ENCODE measurements around the gene MAPK1IP1L. TPM values are rescaled to one million over a fixed set of nuclear protein-coding genes. Genes with fewer than 3 reads are reported as not detected.

The MAPK1IP1L gene
- total and polyA plus RNA-seq, 9 donors: 35.6 to 130 (median 75.6) TPM

GRCh38 chr14:55052269-55052930 is 953 bp downstream of the MAPK1IP1L start:
- Histone ChIP-seq H3K9me3 (no peaks in the 10 kb centered on the region), H3K36me3 (no peaks in the 10 kb centered on the region), H3K27me3 (no peaks in the 10 kb centered on the region), H3K27ac (peak overlapping the region; percentile 97 to 99), H3K4me1 (ENCODE audit: insufficient read depth) (peaks cover 6% of the 10 kb centered on the region), H3K4me3 (peak overlapping the region; percentile 86)
- no peak for DNase-seq
- TF ChIP-seq EP300 (IDR thresholded peaks at IDR 0.05) (no peak), CTCF (IDR thresholded peaks at IDR 0.05) (no peak), POLR2A (IDR thresholded peaks at IDR 0.05) (no peak)
- intact Hi-C loops (cut with DNase I): loop anchor here in 1 of 4 donors (5.0 kb wide), 2 partner anchors 40 to 485 kb away; partner anchors contain the start of gene SAMD4A
- 2 to 4% (median 3%) methylated on average over 14 of the region's 14 CpGs for WGBS, 3 donors

GRCh38 chr14:55053018-55053417 is 1.6 kb downstream of the MAPK1IP1L start:
- Histone ChIP-seq H3K4me3 (no peak overlapping the region), H3K27me3 (no peaks in the 10 kb centered on the region), H3K9me3 (no peaks in the 10 kb centered on the region), H3K27ac (peak overlapping the region in 1 of 2 donors; percentile 97), H3K36me3 (no peaks in the 10 kb centered on the region), H3K4me1 (ENCODE audit: insufficient read depth) (peaks cover 6% of the 10 kb centered on the region)
- TF ChIP-seq POLR2A (IDR thresholded peaks at IDR 0.05) (no peak), CTCF (IDR thresholded peaks at IDR 0.05) (no peak), EP300 (IDR thresholded peaks at IDR 0.05) (no peak)
- intact Hi-C loops (cut with DNase I): loop anchor here in 1 of 4 donors (5.0 kb wide), 2 partner anchors 39 to 486 kb away; partner anchors contain the start of gene SAMD4A
- DNase-seq: no peak
- WGBS, 3 donors: 66 to 75% (median 73%) methylated on average over 6 of the region's 6 CpGs

GRCh38 chr14:55053500-55053899 is 2.1 kb downstream of the MAPK1IP1L start:
- DNase-seq: no peak
- no peaks in the 10 kb centered on the region for H3K9me3 ChIP-seq
- TF ChIP-seq EP300 (IDR thresholded peaks at IDR 0.05): no peak
- no peak for TF ChIP-seq CTCF (IDR thresholded peaks at IDR 0.05)
- no peak for TF ChIP-seq POLR2A (IDR thresholded peaks at IDR 0.05)
- no peaks in the 10 kb centered on the region for H3K27me3 ChIP-seq
- H3K27ac ChIP-seq: no peak overlapping the region
- no peaks in the 10 kb centered on the region for H3K36me3 ChIP-seq
- intact Hi-C loops (cut with DNase I): loop anchor here in 1 of 4 donors (5.0 kb wide), 2 partner anchors 39 to 486 kb away; partner anchors contain the start of gene SAMD4A
- peaks cover 6% of the 10 kb centered on the region for H3K4me1 ChIP-seq (ENCODE audit: insufficient read depth)
- 86 to 91% (median 87%) methylated on average over 7 of the region's 7 CpGs for WGBS, 3 donors
- H3K4me3 ChIP-seq: no peak overlapping the region

- H3K9me3 ChIP-seq: no peaks in the 10 kb centered on the region
- H3K4me3 ChIP-seq: no peak overlapping the region
- H3K27me3 ChIP-seq: no peaks in the 10 kb centered on the region
- H3K36me3 ChIP-seq: no peaks in the 10 kb centered on the region
- H3K4me1 ChIP-seq (ENCODE audit: insufficient read depth): peaks cover 6% of the 10 kb centered on the region
- 97 to 98% (median 97%) methylated on average over 13 of the region's 13 CpGs for WGBS, 3 donors
- no peak overlapping the region for H3K27ac ChIP-seq
- intact Hi-C loops (cut with DNase I): loop anchor here in 1 of 4 donors (5.0 kb wide), 2 partner anchors 38 to 487 kb away; partner anchors contain the start of gene SAMD4A
- TF ChIP-seq EP300 (IDR thresholded peaks at IDR 0.05) (no peak), CTCF (IDR thresholded peaks at IDR 0.05) (no peak), POLR2A (IDR thresholded peaks at IDR 0.05) (no peak)
- no peak for DNase-seq
Measured at GRCh38 chr14:55054098-55054497, 2.7 kb downstream of the MAPK1IP1L start.
